OCI-LY1 (cell line): ENCODE data around the gene SP5.

Experiments used
- H2AFZ ChIP-seq: fragments of 200-600 bp; sonication (generic), shearing (Covaris generic); 2 replicates; pipeline ENCODE4 v1.6.0; 2014; ENCODE audit warnings: antibody characterized with exemption, mild to moderate bottlenecking, low read length
- H3F3A ChIP-seq: fragments of 200-600 bp; sonication (generic), shearing (Covaris generic); 2 replicates; pipeline ENCODE4 v1.6.0; 2014; ENCODE audit warnings: mild to moderate bottlenecking, antibody characterized with exemption, low read length, moderate library complexity; ENCODE audit not compliant: insufficient read depth
- H3K27ac ChIP-seq: fragments of 200-600 bp; sonication (generic); 2 replicates; pipeline ENCODE4 v1.5.1; 2014; ENCODE audit warnings: low read length, mixed run types, mild to moderate bottlenecking, low read depth; ENCODE audit not compliant: poor library complexity, severe bottlenecking
- H3K27me3 ChIP-seq: fragments of 200-600 bp; sonication (generic); 2 replicates; pipeline ENCODE4 v1.6.0; 2014; ENCODE audit warnings: antibody characterized with exemption, mild to moderate bottlenecking, low read length, moderate library complexity; ENCODE audit not compliant: insufficient read depth
- H3K36me3 ChIP-seq: fragments of 200-600 bp; sonication (generic); 2 replicates; pipeline ENCODE4 v1.6.1; 2014; ENCODE audit warnings: mild to moderate bottlenecking, antibody characterized with exemption, low read length, moderate library complexity, mixed read lengths; ENCODE audit not compliant: insufficient read depth
- H3K4me1 ChIP-seq: fragments of 200-600 bp; sonication (generic); 2 replicates; pipeline ENCODE4 v1.5.1; 2014; ENCODE audit warnings: mild to moderate bottlenecking, low read length, moderate library complexity; ENCODE audit not compliant: insufficient read depth, severe bottlenecking
- H3K4me2 ChIP-seq: fragments of 200-600 bp; sonication (generic), shearing (Covaris generic); 2 replicates; pipeline ENCODE4 v1.6.1; 2014; ENCODE audit warnings: low read length
- H3K4me3 ChIP-seq: fragments of 200-600 bp; sonication (generic); 2 replicates; pipeline ENCODE4 v1.5.1; 2014; ENCODE audit warnings: low read length, low read depth, mild to moderate bottlenecking, mixed read lengths; ENCODE audit not compliant: poor library complexity, severe bottlenecking
- H3K79me2 ChIP-seq: fragments of 200-600 bp; shearing (Covaris generic); 2 replicates; pipeline ENCODE4 v1.6.1; 2016; ENCODE audit warnings: mixed run types, low read length, mixed read lengths; ENCODE audit not compliant: insufficient read depth
- H3K9ac ChIP-seq: fragments of 200-600 bp; sonication (generic), shearing (Covaris generic); 2 replicates; pipeline ENCODE4 v1.6.1; 2014; ENCODE audit warnings: mild to moderate bottlenecking, low read length, mixed read lengths
- H3K9me2 ChIP-seq: fragments of 200-600 bp; sonication (generic), shearing (Covaris generic); 2 replicates; pipeline ENCODE4 v1.6.1; 2014; ENCODE audit warnings: low read depth, mild to moderate bottlenecking, low read length, mixed read lengths
- H3K9me3 ChIP-seq: fragments of 200-600 bp; shearing (Covaris generic); 2 replicates; pipeline ENCODE4 v1.6.1; 2014; ENCODE audit warnings: low read length, mixed read lengths
- H4K20me1 ChIP-seq: fragments of 200-600 bp; sonication (generic), shearing (Covaris generic); 2 replicates; pipeline ENCODE4 v1.6.0; 2016; ENCODE audit warnings: mild to moderate bottlenecking, low read length; ENCODE audit not compliant: insufficient read depth
- CTCF ChIP-seq: fragments of 200-600 bp; sonication (generic), shearing (Covaris generic); IDR thresholded peaks from 2 replicates; pipeline ENCODE4 v1.5.1; 2017; ENCODE audit warnings: mild to moderate bottlenecking, antibody characterized with exemption, low read length, moderate library complexity, mixed read lengths
- EZH2 ChIP-seq: fragments of 200-600 bp; sonication (generic), shearing (Covaris generic); IDR thresholded peaks from 2 replicates; pipeline ENCODE4 v1.8.0; 2017; ENCODE audit warnings: borderline replicate concordance, mixed run types, mild to moderate bottlenecking, antibody characterized with exemption, low read length, moderate library complexity, mixed read lengths

SP5 gene

GRCh38 chr2:170764880-170765261, 49.7 kb downstream of the SP5 start:
- TF ChIP-seq CTCF (no peak), EZH2 (no peak)
- H3K9me2 ChIP-seq = no peaks in the 10 kb centered on the region
- H3K4me3 ChIP-seq = no peak overlapping the region

GRCh38 chr2:170766693-170767092, 51.6 kb downstream of the SP5 start:
- no peak overlapping the region for H3K9ac ChIP-seq
- H3K79me2 ChIP-seq = no peaks in the 10 kb centered on the region
- no peak overlapping the region for H3K27ac ChIP-seq
- H3K9me3 ChIP-seq = no peaks in the 10 kb centered on the region
- no peaks in the 10 kb centered on the region for H3K9me2 ChIP-seq
- no peaks in the 10 kb centered on the region for H3K36me3 ChIP-seq
- peaks cover 14% of the 10 kb centered on the region for H3K4me1 ChIP-seq
- no peak overlapping the region for H3K4me2 ChIP-seq
- H4K20me1 ChIP-seq = no peaks in the 10 kb centered on the region
- H3K4me3 ChIP-seq = no peak overlapping the region
- H3K27me3 ChIP-seq = no peaks in the 10 kb centered on the region
- no peak overlapping the region for H2AFZ ChIP-seq
- H3F3A ChIP-seq = no peaks in the 10 kb centered on the region
- no peak for TF ChIP-seq CTCF
- no peak for TF ChIP-seq EZH2

More at GRCh38 chr2:170764880-170765261, 49.7 kb downstream of the SP5 start:
- Histone ChIP-seq H4K20me1 (no peaks in the 10 kb centered on the region), H3K4me1 (peaks cover 5% of the 10 kb centered on the region), H3K79me2 (no peaks in the 10 kb centered on the region), H2AFZ (no peak overlapping the region), H3K36me3 (no peaks in the 10 kb centered on the region), H3K9me3 (no peaks in the 10 kb centered on the region), H3F3A (no peaks in the 10 kb centered on the region), H3K27me3 (no peaks in the 10 kb centered on the region), H3K9ac (no peak overlapping the region), H3K4me2 (no peak overlapping the region), H3K27ac (no peak overlapping the region)
